NCI-H345 treated with DMSO at 0.1 percent for 48 hours (cell line): ENCODE data around the gene IFNLR1.
A peak's percentile ranks its signal among the peaks of the same experiment; 100 is the strongest.

Experiments used
- DNase-seq: peaks from one replicate; lab custom pipeline; 2025; ENCODE audit not compliant: unreplicated experiment; lab: John Stamatoyannopoulos, UW

The IFNLR1 gene

DNA sequence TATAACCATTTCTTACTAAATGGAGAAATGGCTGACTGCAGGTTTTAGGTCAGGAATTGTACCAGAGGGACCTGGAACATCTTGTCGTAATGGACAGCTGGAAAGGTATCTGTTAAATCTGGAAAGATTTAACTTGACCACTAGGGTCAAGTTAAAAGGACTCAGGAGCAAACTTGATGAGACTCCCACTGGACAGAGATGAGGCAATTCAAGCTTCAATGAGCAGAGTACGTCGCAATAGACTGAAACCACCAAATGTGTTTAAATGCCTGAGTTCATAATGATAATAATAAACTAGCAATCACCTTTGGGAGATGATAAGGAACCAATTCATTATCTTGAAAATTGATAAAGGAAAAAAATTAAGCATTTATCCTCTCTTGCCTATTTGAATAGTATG, 8.7 kb downstream of the IFNLR1 start:
- DNase-seq: no peak

- no peak for DNase-seq
Measured at GRCh38 chr1:24177161-24177560, 9.9 kb downstream of the IFNLR1 start.

DNA sequence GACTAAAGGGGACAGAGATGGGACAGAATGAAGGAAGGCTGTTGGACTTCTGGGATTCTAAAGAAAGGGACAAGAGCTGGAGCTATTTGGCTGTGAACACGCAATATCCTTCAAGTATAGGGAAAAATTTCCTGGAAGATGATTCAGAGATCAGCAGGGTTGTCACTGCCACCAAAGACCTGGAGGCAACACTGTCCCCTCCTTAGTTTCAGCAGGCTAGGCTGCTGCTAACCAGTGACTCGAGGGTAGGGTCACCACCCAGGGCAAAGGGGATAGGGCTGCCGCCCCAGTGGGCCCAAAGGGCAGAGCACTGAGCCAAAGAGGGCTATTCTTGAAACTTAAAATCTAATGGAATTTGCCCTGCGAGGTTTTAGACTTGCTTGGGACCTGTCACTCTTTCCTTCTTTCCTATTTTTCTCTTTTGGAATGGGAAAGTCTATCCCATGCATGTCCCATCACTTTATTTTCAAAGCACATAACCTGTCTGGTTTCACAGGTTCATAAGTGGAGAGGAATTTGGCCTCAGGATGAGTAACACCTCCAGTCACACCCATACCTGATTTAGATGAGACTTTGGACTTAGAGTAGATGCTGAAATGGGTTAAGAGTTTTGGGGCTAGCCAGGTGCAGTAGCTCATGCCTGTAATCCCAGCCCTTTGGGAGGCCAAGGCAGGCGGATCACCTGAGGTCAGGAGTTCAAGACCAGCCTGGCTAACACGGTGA, 11.9 kb downstream of the IFNLR1 start:
- DNase-seq: no peak

- no peak for DNase-seq
Measured at GRCh38 chr1:24173638-24174575, 13.2 kb downstream of the IFNLR1 start.

- DNase-seq: no peak
Measured at GRCh38 chr1:24172598-24172997, 14.5 kb downstream of the IFNLR1 start.

GRCh38 chr1:24169286-24169685, 17.8 kb downstream of the IFNLR1 start:
- no peak for DNase-seq

DNA sequence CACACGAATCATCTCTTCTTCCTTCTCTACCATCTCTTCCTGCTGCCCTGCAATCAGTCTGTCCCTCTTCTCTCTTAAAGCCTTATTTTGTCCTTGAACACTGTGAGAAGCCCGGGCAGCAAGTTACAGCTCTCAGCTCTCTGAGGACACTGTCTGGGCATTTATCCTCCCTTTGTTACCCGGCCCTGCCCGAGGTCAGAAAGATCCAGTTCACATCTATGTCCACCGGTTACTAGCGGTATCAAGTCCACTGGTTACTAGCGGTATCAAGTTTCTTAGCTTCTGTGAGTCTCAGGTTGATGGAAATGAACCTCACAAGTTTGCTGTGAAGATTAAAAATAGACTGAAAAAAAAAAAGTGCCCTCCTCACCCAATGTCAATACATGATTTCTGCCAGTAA, 18.8 kb downstream of the IFNLR1 start:
- no peak for DNase-seq

GRCh38 chr1:24167008-24167407, 20.1 kb downstream of the IFNLR1 start:
- DNase-seq: no peak

GRCh38 chr1:24165500-24165899, 21.6 kb downstream of the IFNLR1 start:
- DNase-seq: no peak

DNA sequence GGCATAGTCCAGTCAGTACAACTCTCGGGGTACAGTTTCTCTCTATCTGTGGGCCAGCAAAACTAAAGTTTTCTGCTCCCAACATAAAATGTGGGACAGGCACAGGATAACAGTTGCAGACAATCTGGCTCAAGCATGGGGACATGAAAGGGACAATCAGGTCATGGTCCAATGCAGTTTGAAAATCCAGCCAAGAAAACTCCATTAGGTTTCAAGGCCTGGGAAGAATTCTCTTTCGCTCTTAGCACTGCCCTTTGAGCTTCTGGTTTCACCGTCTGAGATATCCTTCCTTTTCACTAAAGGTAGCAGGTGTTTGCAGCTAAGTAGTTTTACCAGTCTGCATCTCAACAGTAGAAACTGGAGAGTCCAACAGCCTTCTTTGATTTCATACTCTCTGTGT, 23.1 kb downstream of the IFNLR1 start:
- DNase-seq: no peak

DNA sequence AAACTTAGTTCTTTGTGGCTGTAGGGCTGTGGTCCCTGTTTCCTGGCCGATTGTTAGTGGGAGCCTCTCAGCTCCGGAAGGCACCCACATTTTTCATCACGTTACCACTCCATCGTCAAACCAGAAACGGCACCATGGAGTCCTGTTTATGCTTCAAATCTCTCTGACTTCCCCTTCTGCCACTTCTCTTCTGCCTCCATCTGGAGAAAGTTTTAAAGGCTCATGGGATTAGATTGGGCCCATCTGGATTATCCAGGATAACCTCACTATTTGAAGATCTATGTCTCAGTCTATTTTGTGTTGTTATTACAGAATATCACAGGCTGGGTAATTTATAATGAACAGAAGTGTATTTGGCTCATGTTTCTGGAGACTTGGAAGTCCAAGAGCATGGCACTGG, 24.9 kb downstream of the IFNLR1 start:
- DNase-seq: no peak

- no peak for DNase-seq
Measured at GRCh38 chr1:24161270-24161669, 25.8 kb downstream of the IFNLR1 start.

- DNase-seq: no peak
Measured at GRCh38 chr1:24159366-24159765, 27.7 kb downstream of the IFNLR1 start.

DNA sequence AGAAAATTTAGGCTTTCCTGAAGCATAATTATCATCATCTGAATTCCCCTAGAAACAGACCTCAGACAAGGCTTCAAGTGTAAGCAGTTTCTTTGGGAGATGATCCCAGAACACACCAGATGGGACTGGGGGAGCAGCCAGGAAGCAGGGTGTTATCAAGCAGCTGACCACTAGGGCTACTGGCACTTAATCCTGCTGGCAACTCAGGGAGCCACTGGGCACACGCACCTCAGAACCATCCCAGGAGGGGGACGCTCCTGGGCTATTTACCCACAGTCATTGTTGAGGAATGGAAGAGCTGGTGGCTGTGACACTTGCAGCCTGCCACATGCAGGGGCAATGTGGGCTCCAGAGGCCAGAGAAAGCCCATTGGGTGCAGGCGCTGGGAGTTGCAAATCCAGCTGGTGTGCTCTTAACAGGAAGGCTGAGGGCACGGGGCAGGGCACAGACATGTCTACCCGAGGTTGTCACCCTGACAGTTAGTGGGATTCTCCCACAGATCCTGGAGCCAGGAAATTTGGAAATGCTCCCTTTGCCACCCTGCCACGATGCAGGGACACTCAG, 29.1 kb downstream of the IFNLR1 start:
- no peak for DNase-seq

- no peak for DNase-seq
Measured at GRCh38 chr1:24156542-24157260, 30.4 kb downstream of the IFNLR1 start.

GRCh38 chr1:24155011-24155782, 31.9 kb downstream of the IFNLR1 start:
- DNase-seq: peak; percentile 88

DNA sequence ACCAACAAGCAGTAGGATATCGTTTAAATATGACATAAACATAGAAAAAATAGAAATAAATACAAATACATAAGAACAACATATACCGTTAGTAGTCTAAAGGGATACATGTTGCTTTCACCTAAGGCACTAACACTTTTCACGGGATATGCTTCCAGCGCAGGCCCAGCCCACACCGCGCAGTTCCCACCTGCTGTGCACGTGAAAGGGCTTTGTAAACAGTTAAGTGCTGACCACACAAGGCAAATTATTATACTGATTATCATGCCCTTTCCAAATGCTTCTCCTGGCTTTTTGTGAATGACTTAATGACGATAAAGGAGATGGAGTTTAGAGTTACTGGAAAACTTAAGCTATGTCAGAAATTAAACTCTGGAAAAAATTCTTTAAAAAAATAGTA, 32.9 kb downstream of the IFNLR1 start:
- peak; percentile 56 for DNase-seq

DNA sequence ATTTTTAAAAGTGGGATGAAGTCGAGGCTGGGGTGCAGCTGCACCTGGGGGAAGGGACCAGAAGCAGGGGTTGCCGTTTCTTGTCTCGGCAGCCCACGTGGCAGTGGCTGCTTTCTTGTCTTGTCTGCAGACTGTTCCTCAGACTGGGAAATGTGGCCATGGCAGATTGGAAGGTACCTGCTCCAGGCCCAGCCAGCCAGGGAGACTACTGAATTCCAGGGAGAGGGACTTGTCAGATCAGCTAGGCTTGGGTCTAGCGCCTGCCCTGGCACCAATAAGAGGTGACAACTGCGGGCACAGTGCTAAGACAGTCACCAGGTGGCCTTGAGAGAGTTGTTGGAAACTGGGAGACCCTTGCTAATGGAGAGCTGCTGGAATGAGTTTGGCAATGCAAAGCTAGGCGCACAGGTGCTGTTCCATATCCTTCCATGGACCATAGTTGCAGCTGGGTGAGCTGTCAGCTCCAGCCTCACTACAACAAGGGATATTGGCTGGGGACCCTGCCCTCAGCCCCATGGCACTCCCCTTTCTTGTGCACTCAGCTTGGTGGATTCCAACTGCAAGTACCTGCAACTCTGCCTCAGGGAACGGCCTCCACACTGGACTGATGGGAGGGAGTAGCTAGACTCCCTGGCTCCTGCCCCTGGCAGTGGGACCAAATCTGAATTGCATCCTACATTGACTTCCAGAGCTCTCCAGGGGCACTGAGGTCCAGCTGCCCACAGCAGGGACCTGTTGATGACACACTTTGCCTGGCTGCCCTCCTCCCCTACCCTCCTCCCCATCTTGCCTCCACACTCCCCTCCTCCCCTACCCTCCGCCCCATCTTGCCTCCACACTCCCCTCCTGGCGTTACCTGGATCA, 34.2 kb downstream of the IFNLR1 start:
- DNase-seq: no peak

DNA sequence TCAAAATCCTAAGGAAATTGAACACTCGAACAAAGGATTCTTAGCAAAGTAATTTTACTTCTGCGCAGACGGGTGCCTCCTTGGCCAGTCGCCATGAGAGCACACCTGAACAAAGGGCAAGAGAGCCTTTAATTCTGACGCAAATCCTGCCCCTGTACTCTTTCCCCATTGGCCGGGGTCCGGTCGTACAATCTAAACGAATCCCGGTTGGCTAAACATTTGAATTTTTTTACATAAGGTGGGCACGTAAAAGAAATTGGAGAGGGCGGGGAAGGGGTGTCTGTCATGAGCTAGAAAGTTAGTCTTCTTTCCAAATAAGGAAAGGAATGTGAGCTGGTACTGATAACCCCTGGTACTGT, 35.9 kb downstream of the IFNLR1 start:
- DNase-seq: peak; percentile 19
